RKO (cell line): ENCODE measurements around the gene SORCS3.
A peak's percentile ranks its signal among the peaks of the same experiment; 100 is the strongest.

Experiments
- DNase-seq: peaks from one replicate; pipeline ENCODE4 v3.0.0-alpha.2; 2016; ENCODE audit warnings: low spot score

SORCS3 gene

GRCh38 chr10:104850023-104850422 lies 208.9 kb downstream of the SORCS3 start:
- DNase-seq, result no peak

DNA sequence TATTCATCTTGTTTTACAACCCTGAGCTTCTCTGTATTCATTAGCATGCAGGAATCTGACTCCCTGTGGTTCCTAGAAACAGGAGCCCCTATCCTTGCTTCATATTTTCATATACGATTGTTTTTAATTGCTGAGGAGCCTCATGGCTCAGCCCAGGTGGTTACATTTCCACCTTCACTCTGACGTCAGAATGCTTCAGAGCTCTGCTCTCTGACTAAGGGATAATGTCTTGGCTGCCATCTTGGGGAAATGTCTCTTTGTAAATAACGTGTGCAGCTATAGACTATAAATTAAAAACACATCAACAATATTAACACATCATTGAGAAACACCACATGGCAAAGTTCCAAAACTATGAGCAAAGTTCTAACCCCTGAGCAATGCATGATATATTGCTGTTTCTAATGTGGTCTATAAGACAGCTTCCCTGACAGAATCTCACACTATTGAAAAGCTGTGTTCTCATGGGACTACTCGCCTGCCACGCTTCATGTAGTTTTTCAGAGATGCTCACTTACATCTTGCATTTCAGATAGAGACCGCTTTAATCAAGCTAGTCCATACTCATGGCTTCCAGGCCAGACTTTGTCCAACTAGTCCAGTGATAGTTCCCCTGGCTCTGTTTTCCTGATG lies 227.0 kb downstream of the SORCS3 start:
- no peak for DNase-seq

DNA sequence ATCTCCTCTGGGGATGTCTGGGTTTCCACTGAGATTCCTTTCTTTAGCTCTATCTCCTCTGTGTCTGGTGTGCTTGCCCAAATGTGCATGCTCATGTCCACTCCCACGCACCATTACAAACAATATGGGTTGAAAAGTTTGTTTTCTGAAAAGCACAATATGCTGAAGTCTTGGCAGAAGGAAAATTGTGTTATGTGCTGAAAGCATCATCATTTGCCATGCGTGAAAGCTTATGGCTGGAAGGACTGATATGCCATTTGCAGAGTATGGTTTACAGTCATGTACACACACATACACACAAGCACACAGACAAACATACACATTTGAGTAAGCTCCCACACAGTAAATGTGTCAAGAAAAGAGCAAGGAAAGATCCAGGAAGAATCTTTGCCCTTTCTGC lies 231.6 kb downstream of the SORCS3 start:
- DNase-seq, result no peak

DNA sequence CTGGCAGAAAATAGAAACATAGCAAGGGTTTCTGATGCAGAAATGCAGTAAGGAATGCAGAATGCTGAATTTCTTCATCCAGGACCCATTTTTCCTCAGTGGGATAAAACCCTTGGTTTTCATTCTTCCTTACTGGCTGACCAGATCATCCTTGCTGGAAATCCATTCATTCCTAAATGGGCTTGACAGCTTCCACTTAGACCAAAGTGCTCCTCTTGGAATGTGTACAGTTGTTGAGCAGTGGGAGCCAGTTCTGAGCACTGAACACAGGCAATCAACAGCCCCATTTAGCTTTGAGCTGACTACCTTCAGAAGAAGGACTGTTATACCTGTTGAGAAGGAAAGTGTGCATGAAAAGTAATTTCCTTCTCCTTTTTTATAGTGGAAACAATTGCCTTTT lies 232.1 kb downstream of the SORCS3 start:
- no peak for DNase-seq

GRCh38 chr10:104875561-104875960 lies 234.5 kb downstream of the SORCS3 start:
- DNase-seq, result no peak

DNA sequence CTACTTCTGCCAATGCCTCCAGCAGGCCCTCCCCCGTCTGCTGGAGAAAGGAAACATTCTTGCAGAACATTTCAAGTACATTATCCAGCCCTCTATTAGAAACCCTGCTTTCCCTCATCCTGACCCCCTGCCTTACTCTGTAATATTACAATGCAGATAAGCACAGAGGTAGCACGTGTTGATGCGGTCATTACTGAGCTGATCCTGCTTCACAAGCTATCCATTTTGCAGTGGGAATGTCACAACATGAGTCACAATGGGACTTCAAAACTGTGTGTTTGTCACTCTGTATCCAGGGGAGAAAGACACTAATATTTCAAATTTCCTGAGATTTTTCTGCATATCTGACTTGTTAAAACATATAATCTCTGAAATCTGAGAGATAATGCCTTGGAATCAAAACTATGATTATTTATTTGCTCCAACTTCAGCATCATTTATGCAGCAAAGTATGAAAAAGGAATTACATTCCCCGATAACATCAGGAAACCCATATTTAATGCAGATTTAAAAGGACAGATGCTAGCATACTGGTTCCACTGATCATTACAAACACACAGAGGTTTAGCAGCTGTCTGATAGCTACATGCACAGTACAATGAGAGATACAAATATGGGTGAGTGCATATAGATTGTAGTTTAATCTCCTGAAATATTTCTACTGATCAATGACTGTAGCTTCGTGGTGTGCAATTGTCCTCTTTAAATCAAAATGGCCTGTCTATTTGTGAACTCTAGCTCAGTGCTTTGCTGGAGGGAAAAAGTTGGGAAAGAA lies 239.7 kb downstream of the SORCS3 start:
- DNase-seq, result no peak

DNA sequence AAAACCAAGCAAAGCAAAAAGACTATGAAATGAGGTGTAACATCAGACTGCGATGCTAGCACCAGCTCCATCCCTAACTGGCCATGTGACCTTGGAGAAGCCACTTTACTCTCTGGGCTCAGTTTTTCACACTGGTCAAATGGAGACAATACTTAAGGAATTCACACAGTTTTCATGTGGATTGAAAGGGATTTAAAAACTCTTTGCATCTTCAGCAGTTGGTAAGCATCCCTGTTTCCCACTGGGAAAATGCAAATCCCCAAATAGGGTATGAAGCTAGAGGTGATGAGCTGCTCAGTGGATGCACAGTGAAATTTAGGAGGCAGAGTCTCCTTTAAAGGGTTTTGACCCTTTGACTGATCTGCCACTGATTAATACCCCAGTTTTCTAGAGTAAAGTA lies 240.7 kb downstream of the SORCS3 start:
- no peak for DNase-seq

GRCh38 chr10:104892879-104893617 lies 252.0 kb downstream of the SORCS3 start:
- DNase-seq, result no peak

GRCh38 chr10:104893701-104894100 lies 252.6 kb downstream of the SORCS3 start:
- DNase-seq, result no peak

GRCh38 chr10:104894681-104895080 lies 253.6 kb downstream of the SORCS3 start:
- DNase-seq, result no peak

DNA sequence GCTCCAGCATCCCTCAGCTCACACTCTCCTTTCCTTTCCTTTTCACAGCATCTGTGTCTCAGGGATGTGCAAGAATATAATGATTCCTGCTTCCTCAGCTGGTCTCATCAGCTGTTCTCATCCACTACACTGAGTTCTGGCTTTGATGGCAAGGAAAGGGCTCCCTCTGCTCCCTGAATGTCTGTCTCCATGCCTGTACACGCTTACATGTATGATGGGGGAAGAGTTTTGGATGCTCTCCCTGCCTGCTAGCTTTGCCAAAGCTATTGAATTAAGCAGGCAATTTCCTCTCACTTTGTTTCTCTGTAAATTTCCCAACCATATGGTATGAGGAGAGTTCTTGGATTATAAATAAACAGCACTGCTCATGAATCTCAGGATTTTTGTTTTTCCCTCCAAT lies 254.5 kb downstream of the SORCS3 start:
- no peak for DNase-seq

- no peak for DNase-seq
Measured at GRCh38 chr10:104895981-104896380, 254.9 kb downstream of the SORCS3 start.

GRCh38 chr10:104897696-104898095 lies 256.6 kb downstream of the SORCS3 start:
- DNase-seq, result no peak

DNA sequence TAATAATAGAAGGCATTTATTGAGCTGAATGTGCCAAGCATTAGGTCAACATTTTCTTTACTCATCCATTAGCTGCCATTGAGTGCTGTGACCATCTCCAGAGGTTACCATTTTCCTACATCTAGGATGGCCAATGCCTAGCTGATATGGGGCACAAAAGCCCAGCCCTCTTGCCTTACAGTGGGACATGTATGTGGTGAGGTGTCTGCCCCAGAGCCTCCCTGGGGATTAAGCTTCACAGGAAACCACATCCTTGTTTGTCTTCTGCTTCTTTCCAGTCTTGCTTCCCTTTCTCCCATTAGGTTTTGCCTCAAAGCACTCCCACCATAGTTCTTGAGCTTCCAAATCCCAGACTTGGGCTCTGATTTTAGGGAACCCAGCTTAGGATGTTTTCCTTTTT lies 258.7 kb downstream of the SORCS3 start:
- no peak for DNase-seq

- no peak for DNase-seq
Measured at GRCh38 chr10:104903433-104903832, 262.3 kb downstream of the SORCS3 start.

DNA sequence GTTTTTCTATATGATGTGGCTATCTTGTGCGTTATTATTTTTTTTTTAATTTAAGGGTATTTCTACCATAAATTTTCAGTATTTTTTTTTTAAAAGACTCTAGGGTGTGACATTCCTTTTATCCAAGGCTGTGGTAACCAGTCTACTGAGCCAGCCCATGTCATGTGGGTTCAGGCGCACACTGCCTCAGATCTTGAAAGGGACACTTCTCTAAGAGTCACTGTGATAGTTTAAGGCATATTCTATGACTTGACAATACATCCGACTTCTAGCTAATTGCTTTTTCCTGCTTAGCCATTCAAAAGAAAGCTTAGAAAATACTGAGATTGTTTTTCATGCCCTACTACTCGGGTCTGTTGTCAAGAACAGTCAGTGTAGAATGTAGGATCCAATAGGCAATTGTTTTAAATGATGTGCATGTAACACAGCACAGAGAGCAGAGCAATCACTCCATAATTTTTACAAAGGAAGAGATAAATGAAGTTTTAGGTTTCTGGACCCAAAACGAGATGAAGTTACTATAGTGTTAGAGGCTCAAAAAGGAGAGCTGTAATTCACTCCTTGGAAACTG lies 263.7 kb downstream of the SORCS3 start:
- DNase-seq, result no peak

DNA sequence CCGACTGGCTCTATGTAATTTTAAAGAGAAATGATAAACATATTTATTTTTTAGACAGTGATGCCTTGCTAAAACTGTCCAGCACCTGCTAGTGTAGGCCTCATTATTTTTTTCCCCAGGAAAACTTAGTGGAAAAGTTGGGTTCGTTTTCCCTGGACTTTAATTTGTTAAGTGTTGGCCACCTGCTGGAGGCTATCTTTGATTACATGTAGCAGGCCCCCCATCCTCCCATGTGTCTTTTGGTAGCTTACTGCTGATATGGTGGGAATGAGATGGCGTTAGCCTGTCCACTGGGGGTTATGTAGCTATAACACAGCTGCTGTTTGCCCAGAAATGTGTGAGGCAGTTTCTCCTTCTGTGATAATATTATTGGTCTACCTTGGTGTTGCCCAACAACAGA lies 265.0 kb downstream of the SORCS3 start:
- DNase-seq, result peak; percentile 3

GRCh38 chr10:104907521-104907920 lies 266.4 kb downstream of the SORCS3 start:
- DNase-seq, result no peak

DNA sequence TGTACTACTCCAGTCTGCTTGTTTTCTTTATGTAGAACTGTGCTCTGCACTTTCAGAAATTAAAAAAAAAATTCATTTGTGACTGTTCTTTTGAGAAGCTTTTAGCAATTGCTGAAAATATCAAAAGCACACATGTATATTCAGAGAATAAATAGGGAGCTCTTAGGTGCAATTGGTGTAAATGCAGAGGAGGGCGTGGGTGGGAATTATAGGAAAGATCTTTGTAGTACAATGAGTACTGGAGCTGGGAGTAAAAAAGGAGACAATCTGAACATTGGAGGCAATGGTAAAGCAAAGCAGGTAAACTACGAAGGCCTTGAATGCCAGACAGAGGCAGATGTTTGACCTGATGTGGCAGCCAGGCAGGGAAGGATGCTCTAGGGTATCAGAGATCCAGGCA lies 267.5 kb downstream of the SORCS3 start:
- no peak for DNase-seq

GRCh38 chr10:104910712-104911111 lies 269.6 kb downstream of the SORCS3 start:
- DNase-seq, result no peak

DNA sequence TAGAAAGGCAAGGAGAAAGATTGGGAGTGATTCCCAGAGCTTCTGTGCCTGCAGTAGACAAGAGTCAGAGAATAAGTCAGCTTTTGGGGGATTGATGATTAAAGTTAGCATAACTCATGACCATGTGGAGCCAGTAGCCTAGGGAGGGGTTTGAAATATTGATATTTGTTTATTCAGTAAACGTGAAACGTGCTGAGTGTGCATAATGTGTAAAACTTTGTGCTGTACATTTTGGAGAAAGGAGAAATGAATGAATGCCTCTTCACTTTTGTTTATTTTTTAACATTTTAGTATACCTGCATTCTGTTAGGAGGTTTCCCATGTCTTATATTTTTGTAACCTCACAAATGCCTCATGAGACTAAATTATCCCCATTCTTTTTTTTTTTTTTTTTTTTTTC lies 272.3 kb downstream of the SORCS3 start:
- no peak for DNase-seq

GRCh38 chr10:104920476-104920875 lies 279.4 kb downstream of the SORCS3 start:
- DNase-seq, result no peak

DNA sequence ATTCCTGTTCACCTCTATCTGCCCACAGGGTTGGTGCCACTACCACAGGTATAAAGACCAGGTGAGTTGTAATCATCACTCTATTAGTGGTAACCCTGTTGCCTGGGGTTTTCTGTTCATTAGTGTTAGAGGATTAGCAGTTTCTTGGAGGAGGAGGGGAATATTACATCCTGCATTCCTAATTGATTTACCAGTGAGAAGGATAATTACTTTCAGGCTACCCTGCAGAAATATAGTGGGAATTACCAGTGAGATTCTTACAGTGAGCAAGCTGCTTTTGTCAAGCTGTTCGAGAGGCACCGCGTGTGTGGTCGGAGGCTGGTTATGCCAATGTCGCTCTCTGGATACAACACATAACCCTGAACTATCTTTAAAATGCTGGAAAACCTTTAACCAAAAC lies 280.7 kb downstream of the SORCS3 start:
- no peak for DNase-seq
